HCT116 (cell line): ENCODE measurements around the gene COMMD9.

ENCODE experiments used
- CEBPB ChIP-seq: IDR thresholded peaks from 2 replicates; pipeline ENCODE4 v1.6.1; 2012; ENCODE audit warnings: low read depth
- EGR1 ChIP-seq: IDR thresholded peaks from 2 replicates; pipeline ENCODE4 v1.6.1; 2012; ENCODE audit warnings: low read depth
- EZH2 ChIP-seq: fragments of 200-600 bp; sonication (generic); IDR thresholded peaks from 2 replicates; pipeline ENCODE4 v1.6.1; 2017; ENCODE audit warnings: antibody characterized with exemption, mixed run types
- EZH2phosphoT487 ChIP-seq: fragments of 200-600 bp; IDR thresholded peaks from 2 replicates; pipeline ENCODE4 v1.6.1; 2018; ENCODE audit warnings: antibody characterized with exemption, borderline replicate concordance
- JUND ChIP-seq: IDR thresholded peaks from 2 replicates; pipeline ENCODE4 v1.6.1; 2012
- POLR2AphosphoS5 ChIP-seq: IDR thresholded peaks from 2 replicates; pipeline ENCODE4 v1.6.1; 2011; ENCODE audit warnings: mild to moderate bottlenecking, low read depth, low read length, moderate library complexity
- RAD21 ChIP-seq: IDR thresholded peaks from 2 replicates; pipeline ENCODE4 v1.6.1; 2012; ENCODE audit warnings: low read depth, mild to moderate bottlenecking
- SIN3A ChIP-seq: IDR thresholded peaks from 2 replicates; pipeline ENCODE4 v1.6.1; 2012; ENCODE audit warnings: low read depth
- SP1 ChIP-seq: IDR thresholded peaks from 2 replicates; pipeline ENCODE4 v1.6.1; 2012; ENCODE audit warnings: low read depth
- YY1 ChIP-seq: IDR thresholded peaks from 2 replicates; pipeline ENCODE4 v1.6.1; 2011; ENCODE audit warnings: low read length, low read depth, moderate library complexity, mild to moderate bottlenecking; ENCODE audit not compliant: insufficient replicate concordance; ENCODE audit errors: extremely low read depth
- TF ChIP-seq, protein P1 (sequence below), 3 experiments: fragments of 200-600 bp in 1 of 3; sonication (generic) in 1 of 3; IDR thresholded peaks in 2 of 3; conservative IDR thresholded peaks in 1 of 3; 2 replicates each; pipeline ENCODE4 v1.5.1; 2012 to 2017; ENCODE audit warnings: low read depth in 2 of 3, low read length in 2 of 3, antibody characterized with exemption in 1 of 3, borderline replicate concordance in 1 of 3, control low read depth in 1 of 3, mild to moderate bottlenecking in 1 of 3, mixed read lengths in 1 of 3, mixed run types in 1 of 3, moderate library complexity in 1 of 3; ENCODE audit not compliant: insufficient read depth in 1 of 3
- TF ChIP-seq, protein P2 (sequence below): IDR thresholded peaks from 2 replicates; pipeline ENCODE4 v1.6.1; 2012
- TF ChIP-seq, protein P3 (sequence below): IDR thresholded peaks from 2 replicates; pipeline ENCODE4 v1.6.1; 2012; ENCODE audit warnings: low read depth

DNA sequence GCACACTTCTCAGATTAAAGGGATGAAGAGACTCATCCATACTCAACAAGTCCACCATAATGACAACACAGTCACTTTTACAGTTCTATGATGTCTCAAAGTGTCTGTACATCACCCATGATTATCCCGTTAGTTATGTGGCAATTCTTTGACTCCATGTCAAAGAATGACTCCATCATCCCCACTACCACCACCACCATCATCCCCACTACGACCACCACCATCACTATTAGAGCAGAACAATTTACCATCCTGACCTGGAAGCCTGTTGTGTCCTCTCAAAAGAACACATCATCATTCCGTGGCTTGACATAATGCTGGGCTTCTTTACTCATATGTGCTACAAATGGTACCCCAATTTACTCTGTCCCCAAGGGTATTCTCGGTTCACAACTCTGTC lies 20.6 kb upstream of the COMMD9 start:
- TF ChIP-seq, protein P1, sequence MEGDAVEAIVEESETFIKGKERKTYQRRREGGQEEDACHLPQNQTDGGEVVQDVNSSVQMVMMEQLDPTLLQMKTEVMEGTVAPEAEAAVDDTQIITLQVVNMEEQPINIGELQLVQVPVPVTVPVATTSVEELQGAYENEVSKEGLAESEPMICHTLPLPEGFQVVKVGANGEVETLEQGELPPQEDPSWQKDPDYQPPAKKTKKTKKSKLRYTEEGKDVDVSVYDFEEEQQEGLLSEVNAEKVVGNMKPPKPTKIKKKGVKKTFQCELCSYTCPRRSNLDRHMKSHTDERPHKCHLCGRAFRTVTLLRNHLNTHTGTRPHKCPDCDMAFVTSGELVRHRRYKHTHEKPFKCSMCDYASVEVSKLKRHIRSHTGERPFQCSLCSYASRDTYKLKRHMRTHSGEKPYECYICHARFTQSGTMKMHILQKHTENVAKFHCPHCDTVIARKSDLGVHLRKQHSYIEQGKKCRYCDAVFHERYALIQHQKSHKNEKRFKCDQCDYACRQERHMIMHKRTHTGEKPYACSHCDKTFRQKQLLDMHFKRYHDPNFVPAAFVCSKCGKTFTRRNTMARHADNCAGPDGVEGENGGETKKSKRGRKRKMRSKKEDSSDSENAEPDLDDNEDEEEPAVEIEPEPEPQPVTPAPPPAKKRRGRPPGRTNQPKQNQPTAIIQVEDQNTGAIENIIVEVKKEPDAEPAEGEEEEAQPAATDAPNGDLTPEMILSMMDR (IDR thresholded peaks at IDR 0.05 in 2 of 3, conservative IDR thresholded peaks at IDR 0.05 in 1 of 3; ENCODE audit: borderline replicate concordance in 1 of 3, insufficient read depth in 1 of 3, low read depth in 2 of 3, low read length in 2 of 3) = no peak
- TF ChIP-seq, protein P2, sequence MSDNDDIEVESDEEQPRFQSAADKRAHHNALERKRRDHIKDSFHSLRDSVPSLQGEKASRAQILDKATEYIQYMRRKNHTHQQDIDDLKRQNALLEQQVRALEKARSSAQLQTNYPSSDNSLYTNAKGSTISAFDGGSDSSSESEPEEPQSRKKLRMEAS = no peak
- TF ChIP-seq EZH2phosphoT487 (no peak), EZH2 (no peak), CEBPB (no peak), RAD21 (no peak), JUND (no peak), SP1 (no peak), YY1 (no peak), SIN3A (no peak), EGR1 (no peak), POLR2AphosphoS5 (no peak)
- TF ChIP-seq, protein P3, sequence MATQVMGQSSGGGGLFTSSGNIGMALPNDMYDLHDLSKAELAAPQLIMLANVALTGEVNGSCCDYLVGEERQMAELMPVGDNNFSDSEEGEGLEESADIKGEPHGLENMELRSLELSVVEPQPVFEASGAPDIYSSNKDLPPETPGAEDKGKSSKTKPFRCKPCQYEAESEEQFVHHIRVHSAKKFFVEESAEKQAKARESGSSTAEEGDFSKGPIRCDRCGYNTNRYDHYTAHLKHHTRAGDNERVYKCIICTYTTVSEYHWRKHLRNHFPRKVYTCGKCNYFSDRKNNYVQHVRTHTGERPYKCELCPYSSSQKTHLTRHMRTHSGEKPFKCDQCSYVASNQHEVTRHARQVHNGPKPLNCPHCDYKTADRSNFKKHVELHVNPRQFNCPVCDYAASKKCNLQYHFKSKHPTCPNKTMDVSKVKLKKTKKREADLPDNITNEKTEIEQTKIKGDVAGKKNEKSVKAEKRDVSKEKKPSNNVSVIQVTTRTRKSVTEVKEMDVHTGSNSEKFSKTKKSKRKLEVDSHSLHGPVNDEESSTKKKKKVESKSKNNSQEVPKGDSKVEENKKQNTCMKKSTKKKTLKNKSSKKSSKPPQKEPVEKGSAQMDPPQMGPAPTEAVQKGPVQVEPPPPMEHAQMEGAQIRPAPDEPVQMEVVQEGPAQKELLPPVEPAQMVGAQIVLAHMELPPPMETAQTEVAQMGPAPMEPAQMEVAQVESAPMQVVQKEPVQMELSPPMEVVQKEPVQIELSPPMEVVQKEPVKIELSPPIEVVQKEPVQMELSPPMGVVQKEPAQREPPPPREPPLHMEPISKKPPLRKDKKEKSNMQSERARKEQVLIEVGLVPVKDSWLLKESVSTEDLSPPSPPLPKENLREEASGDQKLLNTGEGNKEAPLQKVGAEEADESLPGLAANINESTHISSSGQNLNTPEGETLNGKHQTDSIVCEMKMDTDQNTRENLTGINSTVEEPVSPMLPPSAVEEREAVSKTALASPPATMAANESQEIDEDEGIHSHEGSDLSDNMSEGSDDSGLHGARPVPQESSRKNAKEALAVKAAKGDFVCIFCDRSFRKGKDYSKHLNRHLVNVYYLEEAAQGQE = no peak
